Mesothelial cell of epicardium (in vitro differentiated cells): ENCODE results near the gene MNS1. TPM values are rescaled to one million over a fixed set of nuclear protein-coding genes. Genes with fewer than 3 reads are reported as not detected.

Experiments
- DNase-seq, 2 experiments: peaks; one replicate each; pipeline ENCODE4 v3.0.0; 2021; ENCODE audit warnings: low spot score in 2 of 2; ENCODE audit not compliant: unreplicated experiment in 2 of 2
- H3K27ac Mint-ChIP-seq: 2 replicates; pipeline ENCODE4 v1.8.0; 2021; ENCODE audit warnings: mixed read lengths
- H3K27me3 Mint-ChIP-seq: 2 replicates; pipeline ENCODE4 v1.8.0; 2021; ENCODE audit warnings: low read depth, mixed read lengths
- H3K36me3 Mint-ChIP-seq: 2 replicates; pipeline ENCODE4 v1.8.0; 2021; ENCODE audit warnings: mixed read lengths
- H3K4me1 Mint-ChIP-seq: 2 replicates; pipeline ENCODE4 v1.8.0; 2021; ENCODE audit warnings: mixed read lengths
- H3K4me3 Mint-ChIP-seq: 2 replicates; pipeline ENCODE4 v1.8.0; 2021; ENCODE audit warnings: mild to moderate bottlenecking, moderate library complexity, mixed read lengths
- H3K9me3 Mint-ChIP-seq: 2 replicates; pipeline ENCODE4 v1.8.0; 2021; ENCODE audit warnings: mixed read lengths
- CTCF ChIP-seq: fragments of 200-600 bp; sonication (generic); IDR thresholded peaks from one replicate; pipeline ENCODE4 v1.5.0; 2021; ENCODE audit warnings: antibody characterized with exemption; ENCODE audit not compliant: unreplicated experiment
- total RNA-seq: library from RNA; stranded (reverse); gene quantifications from 3 replicates; pipeline ENCODE4 v1.2.1, GENCODE V29; 2021

The MNS1 gene
- total RNA-seq, 1 donor from 2014 or later = 2.7 TPM

DNA sequence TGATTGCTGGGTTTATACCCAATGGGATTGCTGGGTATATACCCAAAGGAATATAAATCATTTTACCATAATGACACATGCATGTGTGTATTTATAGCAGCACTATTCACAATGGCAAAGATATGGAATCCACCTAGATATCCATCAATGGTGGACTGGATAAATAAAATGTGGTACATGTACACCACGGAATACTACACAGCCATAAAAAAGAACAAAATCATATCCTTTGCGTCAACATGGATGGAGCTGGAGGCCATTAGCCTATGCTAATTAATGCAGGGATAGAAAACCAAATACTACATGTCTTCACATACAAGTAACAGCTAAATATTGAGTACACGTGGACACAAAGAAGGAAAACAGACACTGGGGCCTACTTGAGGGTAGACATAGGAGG is 22.6 kb downstream of the MNS1 start:
- H3K36me3 Mint-ChIP-seq = peaks cover 37% of the 10 kb centered on the region
- peaks cover 27% of the 10 kb centered on the region for H3K9me3 Mint-ChIP-seq
- DNase-seq = no peak
- H3K4me1 Mint-ChIP-seq = peaks cover 1% of the 10 kb centered on the region
- H3K27me3 Mint-ChIP-seq = no peaks in the 10 kb centered on the region
- no peak for TF ChIP-seq CTCF
- H3K4me3 Mint-ChIP-seq = no peak overlapping the region
- H3K27ac Mint-ChIP-seq = no peak overlapping the region

DNA sequence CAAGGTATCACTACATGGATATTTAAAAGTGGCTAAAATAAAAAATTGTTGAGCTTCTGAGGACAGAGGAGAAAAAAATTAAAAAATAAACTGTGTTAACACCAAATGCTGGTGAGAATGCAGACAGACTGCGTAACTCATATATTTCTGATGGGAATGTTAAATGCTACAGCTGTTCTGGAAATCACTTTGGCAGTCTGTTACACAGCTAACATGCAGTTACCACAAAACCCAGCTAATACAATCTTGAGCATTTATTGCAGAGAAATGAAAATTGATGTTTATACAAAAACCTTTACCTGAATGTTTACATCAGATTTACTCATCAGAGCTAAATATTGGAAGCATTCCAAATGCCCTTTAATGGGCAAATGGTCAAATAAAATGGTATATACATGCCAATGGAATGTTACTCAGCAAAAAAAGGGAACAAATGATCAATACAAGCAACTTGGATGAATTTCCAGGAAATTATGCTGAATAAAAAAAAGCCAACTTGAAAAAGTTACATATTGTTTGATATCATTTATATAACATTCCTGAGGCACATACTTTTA is 24.6 kb downstream of the MNS1 start:
- DNase-seq = no peak
- Mint-ChIP-seq H3K9me3 (peaks cover 43% of the 10 kb centered on the region), H3K27me3 (no peaks in the 10 kb centered on the region), H3K4me1 (no peaks in the 10 kb centered on the region), H3K4me3 (no peak overlapping the region), H3K36me3 (peaks cover 53% of the 10 kb centered on the region), H3K27ac (no peak overlapping the region)
- no peak for TF ChIP-seq CTCF

GRCh38 chr15:56432304-56432703 is 32.6 kb downstream of the MNS1 start:
- Mint-ChIP-seq H3K4me3 (no peak overlapping the region), H3K27me3 (no peaks in the 10 kb centered on the region), H3K9me3 (peaks cover 18% of the 10 kb centered on the region), H3K27ac (no peak overlapping the region), H3K36me3 (peaks cover 23% of the 10 kb centered on the region), H3K4me1 (no peaks in the 10 kb centered on the region)
- no peak for TF ChIP-seq CTCF
- no peak for DNase-seq

- Mint-ChIP-seq H3K4me3 (no peak overlapping the region), H3K27me3 (no peaks in the 10 kb centered on the region), H3K27ac (no peak overlapping the region), H3K36me3 (peaks cover 24% of the 10 kb centered on the region), H3K9me3 (peaks cover 14% of the 10 kb centered on the region), H3K4me1 (no peaks in the 10 kb centered on the region)
- no peak for DNase-seq
- TF ChIP-seq CTCF = peak; percentile 39
These were observed 36.0 kb downstream of the MNS1 start for GRCh38 chr15:56428821-56429458.

GRCh38 chr15:56425976-56426375 is 39.0 kb downstream of the MNS1 start:
- H3K4me3 Mint-ChIP-seq = no peak overlapping the region
- TF ChIP-seq CTCF = no peak
- H3K27ac Mint-ChIP-seq = no peak overlapping the region
- H3K9me3 Mint-ChIP-seq = peaks cover 16% of the 10 kb centered on the region
- H3K4me1 Mint-ChIP-seq = no peaks in the 10 kb centered on the region
- DNase-seq = no peak
- peaks cover 36% of the 10 kb centered on the region for H3K36me3 Mint-ChIP-seq
- H3K27me3 Mint-ChIP-seq = no peaks in the 10 kb centered on the region
